Spleen (tissue), 11 donors: ENCODE measurements around the gene ADPRM. TPM values are rescaled to one million over a fixed set of nuclear protein-coding genes. Genes with fewer than 3 reads are reported as not detected.

Source experiments
- DNase-seq: peaks from one replicate; pipeline ENCODE4 v3.0.0-alpha.2; 2020
- H3K27ac ChIP-seq, 8 donors: fragments of 200-600 bp; sonication (generic) in 7 of 8; 1 replicate in 4 of 8; 2 replicates in 4 of 8; pipeline versions ENCODE4 v1.5.0 to v1.8.0; 2016 to 2021; ENCODE audit warnings: inconsistent platforms in 4 of 8, mild to moderate bottlenecking in 4 of 8, moderate library complexity in 1 of 8
- H3K27me3 ChIP-seq, 7 donors: fragments of 200-600 bp; sonication (generic) in 6 of 7; replicated peaks in 1 of 7; 1 replicate in 4 of 7; 2 replicates in 3 of 7; pipeline versions ENCODE4 v1.5.0 to v1.8.0; 2016 to 2021; ENCODE audit warnings: inconsistent platforms in 3 of 7, mild to moderate bottlenecking in 1 of 7
- H3K36me3 ChIP-seq, 6 donors: fragments of 200-600 bp; sonication (generic) in 5 of 6; 1 replicate in 4 of 6; 2 replicates in 2 of 6; pipeline versions ENCODE4 v1.5.0 to v1.8.0; 2016 to 2021; ENCODE audit warnings: inconsistent platforms in 2 of 6
- H3K4me1 ChIP-seq, 6 donors: fragments of 200-600 bp; sonication (generic) in 5 of 6; 1 replicate in 3 of 6; 2 replicates in 3 of 6; pipeline versions ENCODE4 v1.5.0 to v1.8.0; 2016 to 2021; ENCODE audit warnings: inconsistent platforms in 3 of 6
- H3K4me3 ChIP-seq, 8 donors: fragments of 200-600 bp; sonication (generic) in 7 of 8; 1 replicate in 4 of 8; 2 replicates in 4 of 8; pipeline versions ENCODE4 v1.5.0 to v1.8.0; 2016 to 2021; ENCODE audit warnings: inconsistent platforms in 4 of 8, mild to moderate bottlenecking in 4 of 8, moderate library complexity in 2 of 8
- H3K9me3 ChIP-seq, 8 donors: fragments of 200-600 bp; sonication (generic) in 7 of 8; 1 replicate in 4 of 8; 2 replicates in 4 of 8; pipeline versions ENCODE4 v1.5.0 to v1.8.0; 2016 to 2021; ENCODE audit warnings: inconsistent platforms in 4 of 8
- POLR2A ChIP-seq, 3 donors: fragments of 450-650 bp; IDR thresholded peaks; one replicate each; pipeline ENCODE4 v1.5.1; 2017; ENCODE audit warnings: antibody characterized with exemption in 3 of 3, mild to moderate bottlenecking in 1 of 3
- POLR2AphosphoS5 ChIP-seq, 3 donors: sonication (generic); formaldehyde crosslinking; IDR thresholded peaks; one replicate each; pipeline ENCODE4 v1.5.1; 2017; ENCODE audit warnings: antibody characterized with exemption in 3 of 3
- WGBS, 5 donors: extraction: QIAGEN DNeasy Blood & Tissue Kit in 3 of 5; methylation state at CpG; one replicate each; pipeline versions ENCODE4 v1.1.5 to v1.1.7; 2013 to 2018; 5-methylcytosine and 5-hydroxymethylcytosine counted together
- intact Hi-C: fragments of 100-400 bp; cut with DNase I; formaldehyde crosslinking; loops from one replicate; pipeline ENCODE4 v1.15.0; 2023; ENCODE audit warnings: low total_unique reads
- polyA plus RNA-seq, 3 donors: library from polyadenylated mRNA; stranded (reverse); fragments of 200-250 nt; gene quantifications; one replicate each; pipeline ENCODE4 v1.2.1, GENCODE V29; 2013
- total RNA-seq, 7 donors: library from RNA; depleted of rRNA in 3 of 7; stranded (reverse); fragments of >200 nt in 3 of 7; fragmentation: NEBNext Ultra II Directional in 4 of 7; extraction: Animal tissue kit (Norgen Biotek cat#: 25700) in 4 of 7; gene quantifications; one replicate each; pipeline versions ENCODE4 v1.1.0 to v1.2.1, GENCODE V29; 2016 to 2021
- TF ChIP-seq, protein P1 (sequence below), 11 experiments: fragments of 200-600 bp in 7 of 11; fragments of 450-650 bp in 4 of 11; sonication (generic) in 4 of 11; IDR thresholded peaks in 8 of 11; conservative IDR thresholded peaks in 3 of 11; 1 replicate in 7 of 11; 2 replicates in 4 of 11; pipeline versions ENCODE4 v1.4.0 to v1.8.0; 2016 to 2021; ENCODE audit warnings: antibody characterized with exemption in 11 of 11, inconsistent platforms in 4 of 11, mild to moderate bottlenecking in 1 of 11
- donor health status: healthy with polysubstance abuse.
- donor health status: DM: no; HTN: no; CAD: no; lungs with moderate emphysema.
- donor health status: DM: no; HTN: no; CAD: no.
- donor health status: Bipolar disorder and iron deficiency.
- donor health status: healthy.
- donor health status: DM: no; HTN: no; CAD: no.
- donor health status: DM: yes; HTN: yes; CAD: no.

Gene ADPRM
- total and polyA plus RNA-seq, 10 donors = 11.5 to 36.0 (median 15.8) TPM

DNA sequence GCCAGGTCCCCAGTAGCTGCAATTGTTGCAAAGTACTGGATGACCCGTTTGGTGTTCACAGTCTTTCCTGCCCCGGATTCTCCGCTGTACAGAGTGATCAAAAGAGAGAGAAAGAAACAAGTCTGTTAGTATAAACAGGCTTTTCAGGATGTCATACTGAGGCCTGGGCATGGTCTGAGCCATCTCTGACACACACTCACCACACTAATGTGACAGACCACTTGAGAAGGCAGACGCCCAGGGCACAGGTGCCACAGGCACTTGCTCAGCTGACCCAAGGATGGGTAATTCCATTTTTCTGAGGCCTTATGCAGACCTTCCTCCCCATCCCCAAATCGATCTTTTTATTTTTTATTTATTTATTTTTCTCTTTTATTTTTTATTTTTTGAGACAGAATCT is 47.8 kb upstream of the ADPRM start:
- Histone ChIP-seq H3K9me3 (no peaks in the 10 kb centered on the region), H3K27me3 (no peaks in the 10 kb centered on the region), H3K4me1 (peaks cover 0 to 14% (median 0%) of the 10 kb centered on the region in 6 donors), H3K36me3 (peaks cover 0 to 28% (median 2%) of the 10 kb centered on the region in 6 donors), H3K27ac (no peak overlapping the region), H3K4me3 (no peak overlapping the region)
- DNase-seq = no peak
- TF ChIP-seq, protein P1, sequence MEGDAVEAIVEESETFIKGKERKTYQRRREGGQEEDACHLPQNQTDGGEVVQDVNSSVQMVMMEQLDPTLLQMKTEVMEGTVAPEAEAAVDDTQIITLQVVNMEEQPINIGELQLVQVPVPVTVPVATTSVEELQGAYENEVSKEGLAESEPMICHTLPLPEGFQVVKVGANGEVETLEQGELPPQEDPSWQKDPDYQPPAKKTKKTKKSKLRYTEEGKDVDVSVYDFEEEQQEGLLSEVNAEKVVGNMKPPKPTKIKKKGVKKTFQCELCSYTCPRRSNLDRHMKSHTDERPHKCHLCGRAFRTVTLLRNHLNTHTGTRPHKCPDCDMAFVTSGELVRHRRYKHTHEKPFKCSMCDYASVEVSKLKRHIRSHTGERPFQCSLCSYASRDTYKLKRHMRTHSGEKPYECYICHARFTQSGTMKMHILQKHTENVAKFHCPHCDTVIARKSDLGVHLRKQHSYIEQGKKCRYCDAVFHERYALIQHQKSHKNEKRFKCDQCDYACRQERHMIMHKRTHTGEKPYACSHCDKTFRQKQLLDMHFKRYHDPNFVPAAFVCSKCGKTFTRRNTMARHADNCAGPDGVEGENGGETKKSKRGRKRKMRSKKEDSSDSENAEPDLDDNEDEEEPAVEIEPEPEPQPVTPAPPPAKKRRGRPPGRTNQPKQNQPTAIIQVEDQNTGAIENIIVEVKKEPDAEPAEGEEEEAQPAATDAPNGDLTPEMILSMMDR (IDR thresholded peaks at IDR 0.05 in 8 of 11, conservative IDR thresholded peaks at IDR 0.05 in 3 of 11) = no peak
- TF ChIP-seq POLR2A (IDR thresholded peaks at IDR 0.05) (no peak), POLR2AphosphoS5 (IDR thresholded peaks at IDR 0.05) (no peak)
- WGBS, 5 donors = 85 to 98% (median 87%) methylated on average over 5 of the region's 5 CpGs
- intact Hi-C loops = no loop called here

DNA sequence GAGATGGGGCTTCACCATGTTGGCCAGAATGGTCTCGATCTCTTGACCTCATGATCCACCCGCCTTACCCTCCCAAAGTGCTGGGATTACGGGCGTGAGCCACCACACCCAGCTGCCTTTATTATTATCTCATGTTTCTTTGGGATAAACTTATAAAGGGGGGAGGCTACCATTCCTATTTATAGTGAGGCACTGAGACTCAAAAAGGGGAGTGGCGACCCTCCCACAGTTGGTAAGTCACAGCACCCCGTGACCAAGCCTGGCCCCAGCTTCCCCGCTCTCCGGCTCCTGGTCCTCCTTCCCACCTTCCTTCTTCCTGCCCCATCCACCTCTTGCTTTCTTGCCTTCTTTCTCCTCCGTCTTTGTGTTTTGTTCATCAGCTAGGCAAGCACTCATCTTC is 45.5 kb upstream of the ADPRM start:
- TF ChIP-seq POLR2AphosphoS5 (IDR thresholded peaks at IDR 0.05) (no peak), POLR2A (IDR thresholded peaks at IDR 0.05) (no peak)
- TF ChIP-seq, protein P1 (IDR thresholded peaks at IDR 0.05 in 8 of 11, conservative IDR thresholded peaks at IDR 0.05 in 3 of 11) = no peak
- H3K27ac ChIP-seq = no peak overlapping the region
- intact Hi-C loops = no loop called here
- DNase-seq = no peak
- no peak overlapping the region for H3K4me3 ChIP-seq
- H3K4me1 ChIP-seq = peaks cover 0 to 9% (median 0%) of the 10 kb centered on the region in 6 donors
- 68 to 88% (median 83%) methylated on average over 9 of the region's 9 CpGs for WGBS, 5 donors
- H3K9me3 ChIP-seq = no peaks in the 10 kb centered on the region
- no peaks in the 10 kb centered on the region for H3K27me3 ChIP-seq
- H3K36me3 ChIP-seq = peaks cover 0 to 16% (median 0%) of the 10 kb centered on the region in 6 donors

DNA sequence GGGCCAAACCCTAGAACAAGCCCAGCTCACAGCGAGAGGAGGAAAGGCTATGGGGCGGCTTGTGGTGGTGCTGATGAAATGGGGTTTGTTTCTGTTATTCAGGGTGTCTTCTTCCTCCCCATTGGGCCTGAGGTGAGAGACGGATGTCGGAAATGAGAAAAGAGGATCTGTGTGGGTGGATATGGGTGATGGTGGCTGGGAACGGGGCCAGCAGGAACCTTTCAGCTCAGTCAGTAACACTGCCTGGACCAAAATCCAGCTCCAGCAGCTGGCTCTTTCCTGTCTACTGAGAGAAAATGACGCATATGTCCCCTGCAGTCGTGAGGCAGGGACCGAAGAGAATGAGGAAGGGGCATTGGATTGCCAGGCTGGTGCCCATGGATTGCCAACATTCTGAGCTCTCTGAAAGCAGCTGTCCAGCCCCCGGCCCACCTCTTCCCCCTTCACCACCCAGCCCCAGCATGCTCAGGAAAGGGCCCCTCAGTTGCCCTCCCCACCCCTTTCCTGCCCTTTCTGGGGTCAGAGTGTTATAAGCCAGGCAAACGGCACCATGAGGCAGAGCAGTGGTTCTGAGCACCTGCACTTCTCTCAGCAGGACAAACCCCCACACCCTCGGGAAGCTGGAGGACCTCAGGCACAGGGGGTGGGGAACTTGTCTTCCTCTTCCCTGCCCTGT is 44.3 kb upstream of the ADPRM start:
- no peak overlapping the region for H3K4me3 ChIP-seq
- 18 to 36% (median 27%) methylated on average over 10 to 11 of the region's 11 CpGs for WGBS, 5 donors
- H3K27me3 ChIP-seq = no peaks in the 10 kb centered on the region
- intact Hi-C loops = no loop called here
- H3K27ac ChIP-seq = no peak overlapping the region
- H3K36me3 ChIP-seq = peaks cover 0 to 14% (median 0%) of the 10 kb centered on the region in 6 donors
- no peak for DNase-seq
- no peak for TF ChIP-seq POLR2A (IDR thresholded peaks at IDR 0.05)
- TF ChIP-seq, protein P1 (IDR thresholded peaks at IDR 0.05 in 8 of 11, conservative IDR thresholded peaks at IDR 0.05 in 3 of 11) = no peak
- H3K9me3 ChIP-seq = no peaks in the 10 kb centered on the region
- H3K4me1 ChIP-seq = peaks cover 0 to 9% (median 0%) of the 10 kb centered on the region in 6 donors

DNA sequence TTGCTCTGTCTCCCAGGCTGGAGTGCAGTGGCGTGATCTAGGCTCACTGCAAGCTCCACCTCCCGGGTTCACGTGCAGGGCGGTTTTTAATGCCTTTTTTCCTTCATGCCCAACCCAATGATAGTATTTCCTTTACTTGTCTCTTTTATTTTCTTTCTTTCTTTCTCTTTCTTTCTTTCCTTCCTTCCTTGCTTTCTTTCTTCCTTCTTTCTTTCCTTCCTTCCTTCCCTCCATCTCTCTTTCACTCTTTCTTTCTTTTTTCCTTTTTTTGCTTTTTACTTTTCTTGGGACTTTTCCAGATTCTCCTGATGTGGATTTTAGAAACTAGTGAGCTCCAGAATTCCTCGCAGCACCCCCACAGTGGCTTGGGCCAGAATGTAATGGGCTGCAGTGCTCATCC is 43.4 kb upstream of the ADPRM start:
- no peak overlapping the region for H3K27ac ChIP-seq
- 74 to 89% (median 84%) methylated on average over 5 of the region's 5 CpGs for WGBS, 5 donors
- intact Hi-C loops = no loop called here
- no peak for TF ChIP-seq POLR2AphosphoS5 (IDR thresholded peaks at IDR 0.05)
- TF ChIP-seq, protein P1 (IDR thresholded peaks at IDR 0.05 in 8 of 11, conservative IDR thresholded peaks at IDR 0.05 in 3 of 11) = no peak
- no peak for TF ChIP-seq POLR2A (IDR thresholded peaks at IDR 0.05)
- H3K4me3 ChIP-seq = no peak overlapping the region
- peaks cover 0 to 15% (median 0%) of the 10 kb centered on the region in 6 donors for H3K36me3 ChIP-seq
- no peaks in the 10 kb centered on the region for H3K27me3 ChIP-seq
- H3K4me1 ChIP-seq = peaks cover 0 to 9% (median 0%) of the 10 kb centered on the region in 6 donors
- no peak for DNase-seq
- H3K9me3 ChIP-seq = no peaks in the 10 kb centered on the region
